NCI-H146 (cell line): ENCODE measurements around the gene TIMM21.

ENCODE experiments used
- DNase-seq: peaks from one replicate; lab custom pipeline; 2025; lab: John Stamatoyannopoulos, UW

TIMM21 gene

GRCh38 chr18:74191577-74191976, 43.3 kb downstream of the TIMM21 start:
- DNase-seq = no peak

- DNase-seq = no peak
These were observed 46.4 kb downstream of the TIMM21 start for GRCh38 chr18:74194691-74195090.

- DNase-seq = peak; percentile 77
These were observed 48.1 kb downstream of the TIMM21 start for GRCh38 chr18:74196220-74197119.

GRCh38 chr18:74197705-74198341, 49.5 kb downstream of the TIMM21 start:
- DNase-seq = no peak

- DNase-seq = no peak
These were observed 50.1 kb downstream of the TIMM21 start for GRCh38 chr18:74198453-74198852.

- DNase-seq = no peak
These were observed 52.5 kb downstream of the TIMM21 start for GRCh38 chr18:74200780-74201179.

- DNase-seq = no peak
These were observed 55.5 kb downstream of the TIMM21 start for GRCh38 chr18:74203811-74204210.

GRCh38 chr18:74204526-74205152, 56.3 kb downstream of the TIMM21 start:
- peak; percentile 15 for DNase-seq
